MM.1S (cell line): ENCODE data around the gene UGT1A4.

ENCODE experiments used
- DNase-seq: peaks from one replicate; pipeline ENCODE4 v3.0.0-alpha.2; 2015
- H2AFZ ChIP-seq: fragments of 300-600 bp; sonication (generic); 2 replicates; pipeline ENCODE4 v1.6.0; 2016; ENCODE audit warnings: antibody characterized with exemption, low read length
- H3F3A ChIP-seq: fragments of 300-600 bp; sonication (generic); 2 replicates; pipeline ENCODE4 v1.6.1; 2016; ENCODE audit warnings: mild to moderate bottlenecking, antibody characterized with exemption, low read length, moderate library complexity, mixed read lengths; ENCODE audit not compliant: insufficient read depth
- H3K27ac ChIP-seq: fragments of 300-600 bp; sonication (generic); 2 replicates; pipeline ENCODE4 v1.5.1; 2016; ENCODE audit warnings: mild to moderate bottlenecking, low read length
- H3K27me3 ChIP-seq: fragments of 300-600 bp; sonication (generic); replicated peaks from 2 replicates; pipeline ENCODE4 v1.6.0; 2016; ENCODE audit warnings: low read length; ENCODE audit not compliant: insufficient read depth
- H3K36me3 ChIP-seq: fragments of 300-600 bp; sonication (generic); replicated peaks from 2 replicates; pipeline ENCODE4 v1.6.1; 2016; ENCODE audit warnings: mild to moderate bottlenecking, low read length, mixed read lengths; ENCODE audit not compliant: insufficient read depth
- H3K4me1 ChIP-seq: fragments of 300-600 bp; sonication (generic); 2 replicates; pipeline ENCODE4 v1.6.1; 2016; ENCODE audit warnings: low read length, mixed read lengths
- H3K4me2 ChIP-seq: fragments of 300-600 bp; sonication (generic); 2 replicates; pipeline ENCODE4 v1.6.0; 2016; ENCODE audit warnings: low read depth, low read length
- H3K4me3 ChIP-seq: fragments of 300-600 bp; sonication (generic); 2 replicates; pipeline ENCODE4 v1.5.1; 2016; ENCODE audit warnings: low read length, mixed read lengths
- H3K79me2 ChIP-seq: fragments of 300-600 bp; sonication (generic); 2 replicates; pipeline ENCODE4 v1.6.1; 2016; ENCODE audit warnings: mixed run types, low read length, mixed read lengths
- H3K9ac ChIP-seq: fragments of 300-600 bp; sonication (generic); 2 replicates; pipeline ENCODE4 v1.6.1; 2016; ENCODE audit warnings: low read length, mixed read lengths
- H3K9me2 ChIP-seq: fragments of 300-600 bp; sonication (generic); replicated peaks from 2 replicates; pipeline ENCODE4 v1.6.1; 2016; ENCODE audit warnings: mild to moderate bottlenecking, low read length, mixed read lengths; ENCODE audit not compliant: insufficient read depth
- H3K9me3 ChIP-seq: fragments of 300-600 bp; sonication (generic); replicated peaks from 2 replicates; pipeline ENCODE4 v1.6.1; 2016; ENCODE audit warnings: mild to moderate bottlenecking, low read length, mixed read lengths; ENCODE audit not compliant: insufficient read depth
- H4K20me1 ChIP-seq: fragments of 300-600 bp; sonication (generic); 2 replicates; pipeline ENCODE4 v1.6.1; 2016; ENCODE audit warnings: mild to moderate bottlenecking, low read length, moderate library complexity, mixed read lengths; ENCODE audit not compliant: insufficient read depth
- CTCF ChIP-seq: fragments of 300-600 bp; sonication (generic); IDR thresholded peaks from 2 replicates; pipeline ENCODE4 v1.5.1; 2016; ENCODE audit warnings: antibody characterized with exemption, low read length, mixed read lengths
- EZH2 ChIP-seq: fragments of 300-600 bp; sonication (generic); optimal IDR thresholded peaks from 2 replicates; pipeline ENCODE3; 2017; ENCODE audit warnings: low read depth, mild to moderate bottlenecking, antibody characterized with exemption, low read length, mixed read lengths
- EZH2phosphoT487 ChIP-seq: fragments of 300-600 bp; sonication (generic); IDR thresholded peaks from 2 replicates; pipeline ENCODE4 v1.6.1; 2018; ENCODE audit warnings: antibody characterized with exemption, low read length

The UGT1A4 gene

DNA sequence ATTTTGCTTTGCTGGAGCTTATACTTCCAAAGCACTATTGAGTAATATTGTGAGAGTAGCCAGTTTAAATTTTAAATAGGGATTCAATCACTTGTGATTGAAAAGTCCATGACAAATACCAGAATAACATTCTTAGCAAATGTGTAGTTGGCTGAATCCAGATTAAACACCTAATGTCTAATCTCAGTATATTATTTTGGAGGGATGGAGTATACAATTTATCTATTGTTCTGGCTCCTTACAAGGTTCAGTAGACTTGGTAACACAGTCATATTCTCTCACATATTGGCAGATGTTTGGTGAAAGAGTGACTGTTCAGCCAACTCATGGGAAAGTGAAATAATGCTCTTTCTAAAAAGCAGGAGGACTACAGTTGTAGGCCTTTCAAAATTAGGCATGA is 44.6 kb upstream of the UGT1A4 start:
- Histone ChIP-seq H4K20me1 (no peaks in the 10 kb centered on the region), H3K9me3 (no peaks in the 10 kb centered on the region), H3K9ac (no peak overlapping the region), H3K4me1 (no peaks in the 10 kb centered on the region), H3K36me3 (no peaks in the 10 kb centered on the region), H3K27me3 (no peaks in the 10 kb centered on the region), H2AFZ (no peak overlapping the region), H3K79me2 (no peaks in the 10 kb centered on the region), H3F3A (no peaks in the 10 kb centered on the region), H3K4me2 (no peak overlapping the region), H3K4me3 (no peak overlapping the region), H3K9me2 (no peaks in the 10 kb centered on the region), H3K27ac (no peak overlapping the region)
- no peak for DNase-seq
- TF ChIP-seq CTCF (no peak), EZH2phosphoT487 (no peak), EZH2 (no peak)

DNA sequence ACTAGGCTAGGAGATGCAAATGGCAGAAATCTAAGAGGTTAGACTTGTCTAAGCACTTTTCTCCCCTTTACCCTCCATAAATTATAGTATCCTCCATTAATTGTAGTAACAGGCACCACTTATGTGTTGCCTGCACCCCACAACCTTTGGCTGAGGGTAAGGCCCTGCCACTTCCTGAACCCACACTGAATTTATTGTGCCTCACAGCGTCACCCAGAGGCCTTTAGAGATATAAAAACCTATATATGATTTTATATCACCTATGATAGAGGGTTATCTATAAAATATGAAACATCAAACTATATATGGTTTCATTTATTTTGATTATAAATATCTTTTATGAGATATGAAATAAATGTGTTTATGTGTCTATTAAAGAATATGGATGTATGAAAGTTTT is 44.2 kb upstream of the UGT1A4 start:
- no peak overlapping the region for H3K9ac ChIP-seq
- H3K27me3 ChIP-seq: no peaks in the 10 kb centered on the region
- no peaks in the 10 kb centered on the region for H3F3A ChIP-seq
- no peak overlapping the region for H2AFZ ChIP-seq
- H3K79me2 ChIP-seq: no peaks in the 10 kb centered on the region
- H3K4me1 ChIP-seq: no peaks in the 10 kb centered on the region
- H3K9me3 ChIP-seq: no peaks in the 10 kb centered on the region
- no peak overlapping the region for H3K4me3 ChIP-seq
- no peaks in the 10 kb centered on the region for H4K20me1 ChIP-seq
- no peak overlapping the region for H3K4me2 ChIP-seq
- DNase-seq: no peak
- no peak for TF ChIP-seq EZH2phosphoT487
- no peak for TF ChIP-seq CTCF
- TF ChIP-seq EZH2: no peak
- H3K36me3 ChIP-seq: no peaks in the 10 kb centered on the region
- no peak overlapping the region for H3K27ac ChIP-seq
- no peaks in the 10 kb centered on the region for H3K9me2 ChIP-seq

GRCh38 chr2:233674995-233675394 is 43.5 kb upstream of the UGT1A4 start:
- Histone ChIP-seq H3K79me2 (no peaks in the 10 kb centered on the region), H2AFZ (no peak overlapping the region), H3K9me3 (no peaks in the 10 kb centered on the region), H3K36me3 (no peaks in the 10 kb centered on the region), H3K9ac (no peak overlapping the region), H4K20me1 (no peaks in the 10 kb centered on the region), H3K4me1 (no peaks in the 10 kb centered on the region), H3K4me3 (no peak overlapping the region), H3K4me2 (no peak overlapping the region), H3K27me3 (no peaks in the 10 kb centered on the region), H3F3A (no peaks in the 10 kb centered on the region), H3K9me2 (no peaks in the 10 kb centered on the region), H3K27ac (no peak overlapping the region)
- TF ChIP-seq CTCF (no peak), EZH2 (no peak), EZH2phosphoT487 (no peak)
- no peak for DNase-seq

DNA sequence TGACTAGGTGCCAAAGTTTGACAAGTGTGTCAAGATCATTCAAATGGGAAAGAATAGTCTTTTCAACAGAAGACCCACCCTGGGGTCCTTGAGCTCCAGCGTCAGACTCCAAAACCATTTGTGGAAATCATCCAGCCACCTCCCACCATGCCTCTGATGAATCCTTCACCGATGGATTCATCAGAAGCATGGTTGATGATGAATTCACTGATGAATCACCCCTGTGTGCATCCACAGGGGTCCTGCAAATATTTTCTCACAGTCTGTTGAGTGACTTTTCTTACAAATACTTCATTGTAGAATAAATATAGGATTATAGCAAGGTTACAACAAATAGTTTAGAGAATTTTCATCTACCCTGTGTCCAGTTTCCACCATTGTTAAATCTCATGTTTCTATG is 42.5 kb upstream of the UGT1A4 start:
- H3K36me3 ChIP-seq: no peaks in the 10 kb centered on the region
- no peaks in the 10 kb centered on the region for H3K79me2 ChIP-seq
- H3F3A ChIP-seq: no peaks in the 10 kb centered on the region
- H2AFZ ChIP-seq: no peak overlapping the region
- no peak for TF ChIP-seq CTCF
- TF ChIP-seq EZH2phosphoT487: no peak
- no peak for TF ChIP-seq EZH2
- H3K4me2 ChIP-seq: no peak overlapping the region
- no peaks in the 10 kb centered on the region for H3K9me2 ChIP-seq
- H3K27me3 ChIP-seq: no peaks in the 10 kb centered on the region
- H3K4me3 ChIP-seq: no peak overlapping the region
- no peaks in the 10 kb centered on the region for H3K9me3 ChIP-seq
- no peaks in the 10 kb centered on the region for H3K4me1 ChIP-seq
- no peak overlapping the region for H3K9ac ChIP-seq
- no peaks in the 10 kb centered on the region for H4K20me1 ChIP-seq
- no peak for DNase-seq
- H3K27ac ChIP-seq: no peak overlapping the region
